Measurements from ENCODE around the gene YAE1. TPM values are rescaled to one million over a fixed set of nuclear protein-coding genes. Genes with fewer than 3 reads are reported as not detected.
A peak's percentile ranks its signal among the peaks of the same experiment; 100 is the strongest.

The YAE1 gene
- total RNA-seq, 1 donor from 2014 or later = 79.3 TPM

- no peak overlapping the region for H3K4me2 ChIP-seq
- H3K9ac ChIP-seq = no peak overlapping the region
- H3K9me3 ChIP-seq (ENCODE audit: low read depth) = no peaks in the 10 kb centered on the region
- peaks cover 11% of the 10 kb centered on the region for H3K4me1 Mint-ChIP-seq
- H3F3A ChIP-seq (ENCODE audit: low read depth) = no peaks in the 10 kb centered on the region
- TF ChIP-seq EZH2 (IDR thresholded peaks at IDR 0.05) (no peak), EZH2phosphoT487 (IDR thresholded peaks at IDR 0.05) (no peak), CTCF (IDR thresholded peaks at IDR 0.05) (no peak)
- no peaks in the 10 kb centered on the region for H3K36me3 ChIP-seq
- peaks cover 3% of the 10 kb centered on the region for H3K4me1 ChIP-seq
- H3K79me2 ChIP-seq (ENCODE audit: low read depth) = peaks cover 3% of the 10 kb centered on the region
- H3K4me3 Mint-ChIP-seq = no peak overlapping the region
- no peak overlapping the region for H3K4me3 ChIP-seq
- no peak overlapping the region for H2AFZ ChIP-seq (replicated peaks)
- no peaks in the 10 kb centered on the region for H3K9me3 Mint-ChIP-seq
- peaks cover 3% of the 10 kb centered on the region for H3K27me3 Mint-ChIP-seq (ENCODE audit: insufficient read depth, low read depth)
- H3K36me3 Mint-ChIP-seq = no peaks in the 10 kb centered on the region
- no peak for DNase-seq (ENCODE audit: low spot score)
- no peak overlapping the region for H3K27ac ChIP-seq
- no peaks in the 10 kb centered on the region for H4K20me1 ChIP-seq (ENCODE audit: low read depth)
- no peak overlapping the region for H3K27ac Mint-ChIP-seq
- no peaks in the 10 kb centered on the region for H3K27me3 ChIP-seq
These were observed 5.8 kb upstream of the YAE1 start for GRCh38 chr7:39560408-39560807.

- Histone ChIP-seq H3K9me3 (ENCODE audit: low read depth) (no peaks in the 10 kb centered on the region), H2AFZ (replicated peaks) (no peak overlapping the region), H3K4me3 (no peak overlapping the region)
These were observed 5.2 kb upstream of the YAE1 start for GRCh38 chr7:39560997-39561396.

GRCh38 chr7:39565538-39565937, 666 bp upstream of the YAE1 start:
- Mint-ChIP-seq H3K4me3 (peak overlapping the region; percentile 97), H3K36me3 (peaks cover 3% of the 10 kb centered on the region), H3K4me1 (peaks cover 20% of the 10 kb centered on the region), H3K9me3 (no peaks in the 10 kb centered on the region), H3K27ac (peak overlapping the region; percentile 92), H3K27me3 (ENCODE audit: insufficient read depth, low read depth) (peaks cover 3% of the 10 kb centered on the region)
- H3K4me1 ChIP-seq = peaks cover 15% of the 10 kb centered on the region
- DNase-seq (ENCODE audit: low spot score) = no peak
- H3K27me3 ChIP-seq = no peaks in the 10 kb centered on the region
- no peak for TF ChIP-seq EZH2phosphoT487 (IDR thresholded peaks at IDR 0.05)
- TF ChIP-seq CTCF (IDR thresholded peaks at IDR 0.05) = no peak
- H3K4me3 ChIP-seq = peak overlapping the region; percentile 98
- H3K4me2 ChIP-seq = peak overlapping the region; percentile 98
- no peaks in the 10 kb centered on the region for H3K36me3 ChIP-seq
- peaks cover 15% of the 10 kb centered on the region for H4K20me1 ChIP-seq (ENCODE audit: low read depth)
- H3K79me2 ChIP-seq (ENCODE audit: low read depth) = peaks cover 42% of the 10 kb centered on the region
- peak overlapping the region; percentile 81 for H3K9ac ChIP-seq
- H3K27ac ChIP-seq = no peak overlapping the region
- no peaks in the 10 kb centered on the region for H3K9me3 ChIP-seq (ENCODE audit: low read depth)
- H3F3A ChIP-seq (ENCODE audit: low read depth) = no peaks in the 10 kb centered on the region
- peak overlapping the region; percentile 97 for H2AFZ ChIP-seq (replicated peaks)

More at GRCh38 chr7:39560997-39561396, 5.2 kb upstream of the YAE1 start:
- H3K36me3 Mint-ChIP-seq = no peaks in the 10 kb centered on the region
- peak overlapping the region; percentile 36 for H3K27ac Mint-ChIP-seq
- Histone ChIP-seq H3F3A (ENCODE audit: low read depth) (no peaks in the 10 kb centered on the region), H3K9ac (no peak overlapping the region), H3K36me3 (no peaks in the 10 kb centered on the region), H3K27ac (no peak overlapping the region), H3K4me2 (no peak overlapping the region), H3K27me3 (no peaks in the 10 kb centered on the region), H4K20me1 (ENCODE audit: low read depth) (no peaks in the 10 kb centered on the region), H3K4me1 (peaks cover 6% of the 10 kb centered on the region), H3K79me2 (ENCODE audit: low read depth) (peaks cover 8% of the 10 kb centered on the region)
- no peak for DNase-seq (ENCODE audit: low spot score)
- peaks cover 15% of the 10 kb centered on the region for H3K4me1 Mint-ChIP-seq
- H3K4me3 Mint-ChIP-seq = no peak overlapping the region
- H3K27me3 Mint-ChIP-seq (ENCODE audit: insufficient read depth, low read depth) = peaks cover 3% of the 10 kb centered on the region
- TF ChIP-seq CTCF (IDR thresholded peaks at IDR 0.05) (no peak), EZH2phosphoT487 (IDR thresholded peaks at IDR 0.05) (no peak), EZH2 (IDR thresholded peaks at IDR 0.05) (no peak)
- no peaks in the 10 kb centered on the region for H3K9me3 Mint-ChIP-seq
